HG03520 (cell line): ENCODE data around the gene COTL1.
"Not testable (repeated sequence)": the region's sequence is repeated elsewhere in the genome, so short reads cannot be mapped to it uniquely, and the experiment has no call there.

ENCODE experiments used
- ATAC-seq: cut with Tn5 transposase; IDR thresholded peaks from one replicate; pipeline ENCODE4 v1.9.1; 2021; ENCODE audit warnings: mild to moderate bottlenecking, moderate library complexity; ENCODE audit not compliant: unreplicated experiment

COTL1 gene

DNA sequence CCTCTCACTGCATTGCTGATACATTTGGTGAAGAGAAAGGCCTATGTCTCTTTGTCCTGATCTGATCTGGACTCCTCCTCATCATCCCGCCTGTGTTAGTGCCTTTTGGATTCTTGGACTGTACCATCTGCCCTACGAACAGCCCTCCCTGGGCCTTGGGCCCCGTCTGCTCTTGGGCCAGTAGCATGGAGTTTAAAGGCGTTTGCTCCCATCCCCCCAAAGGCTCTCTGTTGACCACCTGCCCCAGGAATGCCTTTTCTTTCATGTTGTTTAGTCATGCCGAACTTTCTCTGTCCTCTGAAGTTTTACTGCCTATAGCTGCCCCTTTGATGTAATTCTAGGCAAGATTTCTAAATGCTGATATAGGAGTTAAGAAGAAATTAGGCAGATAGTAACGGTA, 82.5 kb downstream of the COTL1 start:
- ATAC-seq, result no peak

DNA sequence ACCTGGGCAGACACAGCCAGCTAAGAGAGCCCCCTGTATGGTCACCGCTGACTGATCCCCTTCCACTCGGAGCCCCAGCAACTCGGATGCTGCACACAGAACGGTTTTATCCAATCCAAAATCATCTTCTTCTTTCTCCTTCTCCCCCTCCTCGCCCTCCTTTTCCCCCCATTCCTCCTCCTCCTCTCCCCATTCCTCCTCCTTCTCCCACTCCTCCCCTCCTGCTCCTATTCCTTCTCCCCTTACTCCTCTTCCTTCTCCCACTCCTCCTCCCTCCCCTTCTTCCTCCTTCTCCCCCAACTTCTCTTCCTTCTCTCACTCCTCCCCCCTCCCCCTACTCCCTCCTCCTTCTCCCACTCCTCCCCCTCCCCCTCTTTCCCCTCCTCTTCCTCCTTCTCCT, 83.1 kb downstream of the COTL1 start:
- ATAC-seq, result no peak

DNA sequence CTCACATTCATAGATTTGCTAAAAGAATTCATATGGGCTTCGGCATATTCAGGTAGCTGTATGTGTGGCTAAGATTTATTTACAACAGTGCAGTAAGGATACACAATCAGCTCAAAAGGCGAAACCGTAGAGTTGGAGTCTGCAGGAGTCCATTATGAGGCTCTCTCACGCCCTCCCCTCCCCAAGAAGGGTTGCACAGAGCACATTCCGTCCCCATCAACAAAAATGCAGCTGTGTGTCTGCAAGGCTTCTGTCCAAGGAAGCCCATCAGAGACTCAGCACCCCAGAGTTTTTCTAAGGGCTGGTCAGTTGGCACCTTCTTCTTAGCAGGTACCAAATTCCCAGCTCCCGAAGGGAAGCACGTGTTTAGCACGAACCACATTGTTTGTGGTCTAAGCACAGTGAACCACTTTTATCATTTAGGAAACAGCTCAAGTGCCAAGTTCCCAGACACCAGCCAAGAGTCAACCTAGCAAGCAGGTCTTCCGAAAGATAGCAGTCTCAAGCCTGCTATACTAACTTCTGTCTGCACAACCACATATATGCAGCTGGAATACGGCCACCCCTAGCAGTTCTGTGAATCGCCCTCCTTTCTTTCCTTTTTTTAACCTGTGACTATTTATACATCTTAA, 84.9 kb downstream of the COTL1 start:
- no peak for ATAC-seq

DNA sequence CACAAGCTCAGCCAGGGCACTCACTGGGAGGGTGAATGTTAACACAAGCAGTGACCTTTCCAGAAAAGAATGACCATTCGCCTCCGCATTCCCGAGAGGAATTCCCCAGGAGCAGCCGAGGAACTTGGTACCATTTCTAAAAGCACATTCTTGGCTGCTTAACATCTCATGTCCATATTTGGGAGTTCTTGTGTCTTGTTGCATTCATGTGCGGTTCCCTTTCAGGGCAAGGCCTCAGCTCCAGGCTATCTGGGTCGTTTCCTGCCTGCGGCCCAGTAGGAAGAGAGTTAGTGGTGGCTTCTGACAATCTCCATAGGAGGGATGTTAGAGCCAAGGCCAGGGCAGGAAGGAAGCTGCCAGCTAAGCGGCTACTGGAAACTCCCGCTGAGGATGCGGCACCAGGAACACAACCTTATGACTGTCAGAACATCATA, 85.6 kb downstream of the COTL1 start:
- ATAC-seq, result no peak

DNA sequence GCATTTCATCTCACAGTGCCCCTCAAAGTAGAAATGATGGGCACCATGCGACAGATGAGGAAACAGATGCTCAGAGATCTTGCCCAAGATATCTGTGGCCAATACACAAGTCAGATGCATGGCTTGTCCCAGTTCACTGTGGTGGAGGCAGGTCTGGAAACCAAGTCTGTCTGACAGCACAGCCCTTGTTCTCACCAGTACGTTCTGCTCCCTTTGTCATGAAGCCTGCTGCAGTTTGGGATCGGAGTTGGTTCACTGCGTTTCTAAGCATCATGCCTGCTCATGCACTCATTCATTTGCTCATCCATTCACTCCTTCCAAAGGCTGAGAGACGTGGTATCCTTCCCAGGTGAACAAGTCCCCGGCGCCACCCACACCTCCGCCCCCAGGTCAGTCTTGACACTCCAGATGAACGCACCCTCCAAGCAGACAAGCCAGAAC, 86.2 kb downstream of the COTL1 start:
- no peak for ATAC-seq

DNA sequence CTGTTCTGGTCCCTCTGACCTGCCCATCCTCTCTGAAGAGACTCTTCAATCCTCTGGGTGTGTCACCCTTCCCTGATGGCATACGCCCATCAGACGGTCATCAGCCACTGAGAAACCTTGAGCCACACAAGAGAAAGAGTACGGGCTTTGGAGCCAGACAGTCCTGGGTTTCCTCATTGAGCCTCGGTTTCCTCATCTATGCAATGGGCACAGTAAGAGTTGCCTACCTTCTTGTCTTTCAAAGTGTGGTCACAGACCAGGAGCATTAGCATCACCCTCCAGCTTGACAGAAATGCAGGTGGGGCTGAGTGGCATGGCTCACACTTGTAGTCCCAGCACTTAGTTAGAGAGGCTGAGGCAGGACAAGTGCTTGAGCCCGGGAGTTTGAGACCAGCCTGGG, 87.3 kb downstream of the COTL1 start:
- no peak for ATAC-seq

DNA sequence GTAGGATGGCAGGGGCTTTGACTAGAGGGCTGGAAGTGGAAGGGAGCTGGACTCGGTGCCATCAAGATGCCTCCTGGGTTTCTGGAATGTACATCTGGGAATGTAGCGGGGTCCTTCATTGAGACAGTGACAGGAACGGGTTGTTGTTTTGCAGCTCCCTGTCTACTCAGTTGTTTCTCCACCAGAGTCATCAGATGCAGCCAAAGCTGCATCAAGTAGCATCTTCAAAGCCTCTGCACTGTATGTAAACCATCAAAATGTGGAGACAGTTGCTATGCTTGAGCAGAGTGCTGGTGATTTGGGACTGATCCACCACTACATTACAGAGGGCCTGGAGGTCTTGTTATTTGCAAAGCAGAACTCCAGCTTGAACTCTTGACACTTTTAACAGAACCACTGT, 88.3 kb downstream of the COTL1 start:
- no peak for ATAC-seq

DNA sequence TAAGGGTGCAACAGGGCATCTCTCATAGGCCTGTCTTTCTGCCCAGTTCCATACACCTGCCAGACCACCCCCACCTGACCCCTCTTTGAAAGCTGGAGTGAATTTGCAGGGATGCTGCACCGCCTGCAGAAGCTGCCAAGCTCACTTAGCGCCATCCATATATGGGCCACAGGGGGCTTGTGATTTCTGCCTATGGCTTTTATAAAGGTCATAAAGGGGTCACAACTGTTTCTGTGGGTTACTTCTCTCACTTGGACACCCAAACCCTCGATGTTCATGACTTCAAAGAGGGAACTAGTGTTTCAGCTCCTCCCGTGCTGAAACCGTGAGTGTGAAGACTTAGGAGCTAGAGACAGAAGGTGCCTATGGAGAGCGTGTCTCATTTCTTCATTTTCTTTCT, 89.6 kb downstream of the COTL1 start:
- no peak for ATAC-seq

DNA sequence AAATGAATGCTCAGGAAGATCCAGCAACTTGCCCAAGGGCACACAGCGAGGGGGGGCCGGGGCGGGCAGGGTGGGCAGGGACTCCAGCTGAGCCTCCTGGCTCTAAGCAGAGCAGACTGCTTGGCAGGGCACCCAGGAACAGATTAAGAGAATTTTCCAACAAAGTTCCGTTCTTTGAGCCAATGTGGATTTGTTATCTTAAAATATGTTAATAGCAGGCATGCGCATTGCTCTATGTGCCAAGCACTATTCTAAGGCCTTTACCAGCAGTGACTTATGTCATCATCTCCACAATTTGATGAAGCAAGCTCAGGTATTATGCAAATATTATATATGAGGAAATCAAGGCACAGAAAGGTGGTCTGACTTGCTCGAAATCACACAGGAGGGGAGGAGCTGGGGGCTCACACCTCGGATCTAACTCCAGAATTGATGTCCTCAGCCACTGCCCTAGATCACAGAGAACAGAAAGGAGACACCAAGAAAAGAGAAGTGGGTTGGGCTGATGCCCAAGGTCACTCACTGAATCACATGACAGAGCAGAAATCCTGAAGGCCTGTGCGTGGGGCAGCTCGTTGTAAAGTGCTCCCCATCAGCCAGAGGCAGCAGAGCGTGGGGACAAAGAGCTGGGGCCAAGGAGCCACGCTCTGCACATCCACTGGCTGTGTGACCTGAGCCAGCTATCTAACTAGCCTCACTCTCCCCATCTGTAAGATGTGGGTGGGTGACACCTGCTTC, 90.2 kb downstream of the COTL1 start:
- no peak for ATAC-seq

DNA sequence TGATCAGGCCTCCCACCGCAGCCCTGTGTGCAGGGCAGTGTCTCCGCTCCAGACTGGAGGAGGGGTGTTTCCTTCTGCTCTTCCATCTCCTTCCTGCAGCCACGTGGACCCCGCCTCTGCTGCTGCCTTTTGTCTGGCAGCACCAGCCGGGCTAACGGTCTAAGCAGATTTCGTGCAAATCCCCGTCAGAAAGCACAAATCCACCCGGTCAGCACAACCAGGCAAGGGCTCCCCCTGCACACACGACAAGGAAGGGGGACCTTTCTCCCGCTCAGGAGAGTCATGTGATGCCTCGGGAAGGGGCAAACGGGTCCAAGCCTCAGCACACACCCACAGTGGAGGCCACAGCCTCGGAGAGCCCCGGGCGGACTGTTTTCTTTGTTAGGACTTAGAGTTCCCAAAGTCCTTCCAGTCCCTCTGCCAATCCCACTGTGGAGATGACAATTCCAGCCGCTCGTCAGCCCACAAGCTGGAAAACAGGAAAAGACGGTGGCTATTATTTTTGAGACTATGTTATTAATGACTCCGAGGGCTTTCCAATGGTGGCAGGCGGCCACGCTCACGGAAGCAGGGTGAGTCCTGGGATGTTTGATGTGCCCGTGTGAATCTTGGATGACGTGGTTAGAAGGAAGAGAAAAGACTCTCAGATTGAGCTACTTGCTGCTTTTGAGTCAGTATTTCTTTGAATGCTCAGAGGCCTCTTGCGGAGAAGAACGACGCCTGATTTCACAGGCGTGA, 90.9 kb downstream of the COTL1 start:
- no peak for ATAC-seq

DNA sequence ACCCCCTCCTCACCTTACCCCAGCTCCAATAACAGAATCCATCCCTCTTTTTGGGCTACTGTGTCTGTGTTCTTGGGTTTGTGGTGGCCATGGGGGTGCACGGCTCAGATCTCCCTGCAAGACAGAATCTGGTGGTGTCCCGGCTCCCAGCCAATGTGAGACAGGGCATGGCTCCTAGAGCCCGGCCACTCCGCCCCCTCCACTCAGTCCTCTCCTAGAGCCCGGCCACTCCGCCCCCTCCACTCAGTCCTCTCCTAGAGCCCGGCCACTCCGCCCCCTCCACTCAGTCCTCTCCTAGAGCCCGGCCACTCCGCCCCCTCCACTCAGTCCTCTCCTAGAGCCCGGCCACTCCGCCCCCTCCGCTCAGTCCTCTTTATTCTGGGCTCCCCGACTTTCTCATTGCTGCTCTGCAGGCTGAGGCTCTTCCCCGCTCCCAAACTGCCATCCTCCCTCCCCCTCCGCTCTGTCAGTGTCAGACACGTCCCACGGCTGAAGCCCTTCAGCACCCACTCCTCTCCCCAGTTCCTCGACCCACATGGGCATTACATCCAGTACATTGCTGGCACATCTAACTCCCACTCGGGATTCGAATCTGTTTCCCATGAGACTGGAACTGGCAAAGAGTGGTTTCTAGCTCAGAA, 92.8 kb downstream of the COTL1 start:
- not testable (repeated sequence) for ATAC-seq

DNA sequence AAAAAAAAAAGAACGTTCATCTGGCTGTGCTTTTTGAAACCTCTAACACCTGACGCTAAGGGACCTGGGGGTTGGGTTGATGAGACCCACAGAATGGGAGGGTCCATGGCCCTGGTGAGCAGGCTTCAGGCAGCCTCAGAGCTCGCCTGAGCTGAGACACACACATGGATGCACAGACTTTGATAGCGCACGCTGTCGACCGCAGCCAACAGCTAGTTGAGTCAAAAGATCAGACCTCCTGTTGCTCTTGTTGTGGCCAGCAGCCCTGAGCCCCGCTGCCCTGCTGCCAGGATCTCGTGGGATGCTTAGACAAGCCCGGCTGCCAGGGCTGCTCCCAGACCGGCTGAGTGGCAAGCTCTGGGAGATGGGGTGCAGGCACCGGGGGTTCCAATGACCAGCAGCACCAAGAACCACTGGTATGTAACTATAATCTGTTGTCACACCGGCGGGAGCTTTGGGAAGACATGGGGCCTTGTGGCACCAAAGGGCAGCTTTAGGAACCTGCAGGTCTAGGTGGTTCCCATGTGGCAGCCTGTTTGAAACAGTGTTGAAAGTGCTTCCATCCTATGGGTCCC, 93.4 kb downstream of the COTL1 start:
- ATAC-seq, result no peak

DNA sequence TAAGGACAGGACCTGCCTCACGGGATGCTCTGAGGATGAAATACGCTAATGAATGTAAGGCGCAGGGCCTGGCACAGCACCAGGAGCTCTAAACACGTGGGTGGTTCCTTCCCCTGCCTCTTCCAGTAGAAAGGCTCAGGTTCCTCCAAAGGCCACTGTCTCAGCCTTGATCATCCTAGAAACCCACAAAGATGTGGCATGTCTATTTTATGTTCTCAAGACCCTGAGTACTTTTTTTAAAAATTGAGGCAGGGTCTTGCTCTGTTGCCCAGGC, 96.4 kb downstream of the COTL1 start:
- no peak for ATAC-seq

DNA sequence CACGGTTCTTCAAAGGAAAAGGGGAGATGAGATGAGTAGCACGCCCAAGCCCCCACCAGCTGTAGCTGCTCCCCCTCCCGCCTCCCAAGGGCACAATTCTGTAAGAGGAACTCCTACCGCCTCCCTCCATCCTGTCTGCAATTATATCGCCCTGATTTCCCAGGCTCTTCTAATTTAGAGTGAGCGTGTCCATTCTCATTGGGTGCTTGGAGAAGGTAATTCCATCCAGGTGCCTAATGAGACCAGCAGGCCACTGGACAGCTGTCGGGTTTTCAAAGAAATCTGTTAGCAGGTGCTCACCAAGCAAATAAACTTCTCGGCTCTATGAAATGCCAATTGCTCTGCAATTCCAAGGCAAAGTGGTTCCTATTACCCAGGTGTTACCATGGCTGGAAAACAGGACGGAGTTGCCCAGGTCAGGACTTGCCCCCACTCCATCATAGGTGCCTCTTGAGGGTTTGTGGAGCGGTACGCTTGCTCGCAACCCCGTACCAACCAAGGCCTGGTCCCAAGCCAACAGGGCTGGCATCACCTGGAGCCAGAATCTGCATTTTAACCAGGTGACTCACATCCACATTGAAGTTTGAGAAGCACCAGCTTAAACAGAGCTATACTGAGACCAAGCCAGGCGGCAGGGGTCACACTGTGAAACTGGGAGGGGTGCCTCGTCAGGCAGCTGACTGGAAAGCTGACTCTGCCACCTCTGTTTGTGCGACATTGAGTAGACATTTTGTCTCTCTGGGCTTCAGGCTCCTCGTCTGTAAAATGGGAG, 97.0 kb downstream of the COTL1 start:
- no peak for ATAC-seq

DNA sequence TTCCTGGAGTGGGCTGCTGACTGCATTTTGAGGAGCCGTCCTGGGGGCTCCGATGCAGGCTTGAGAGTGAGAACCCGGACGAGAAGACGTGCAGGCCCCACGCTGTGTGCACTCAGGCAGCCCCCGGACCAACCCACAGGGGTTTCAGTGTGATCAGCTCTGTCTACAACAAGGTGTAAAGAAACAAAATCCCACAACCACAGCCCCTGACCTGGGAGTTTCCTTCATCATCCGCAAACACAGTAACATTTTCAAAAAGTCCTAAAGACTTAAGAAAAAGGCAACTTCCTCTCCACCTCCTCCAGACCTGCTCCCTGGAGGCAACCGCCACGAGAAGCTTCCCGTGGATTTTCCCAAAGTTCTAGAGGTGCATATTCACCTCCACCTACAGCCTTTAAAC, 98.0 kb downstream of the COTL1 start:
- ATAC-seq, result no peak

DNA sequence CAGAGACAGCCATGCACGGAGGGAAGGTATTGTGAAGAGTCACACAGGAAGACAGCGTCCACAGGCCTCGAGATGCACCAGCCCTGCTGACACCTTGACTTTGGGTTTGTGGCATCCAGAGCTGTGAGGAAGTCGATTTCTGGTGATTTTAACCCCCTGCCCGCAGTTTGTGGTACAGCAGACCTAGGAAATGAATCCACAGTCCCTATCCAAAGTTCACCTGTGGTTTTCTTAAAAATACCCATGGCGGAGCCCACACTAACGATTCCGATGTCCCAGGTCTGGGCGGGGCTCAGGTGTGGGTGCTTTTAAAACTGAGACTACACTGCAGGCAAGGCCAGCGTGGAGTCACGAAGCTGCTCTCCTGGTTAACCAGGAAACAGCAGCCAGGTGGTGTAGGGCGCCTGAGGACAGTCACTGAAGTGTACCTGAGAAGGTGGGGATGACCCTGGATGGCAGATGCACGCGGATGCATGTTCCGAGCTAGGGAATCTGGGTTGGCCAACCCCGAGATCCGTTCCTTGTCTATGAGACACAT, 99.0 kb downstream of the COTL1 start:
- ATAC-seq, result no peak

DNA sequence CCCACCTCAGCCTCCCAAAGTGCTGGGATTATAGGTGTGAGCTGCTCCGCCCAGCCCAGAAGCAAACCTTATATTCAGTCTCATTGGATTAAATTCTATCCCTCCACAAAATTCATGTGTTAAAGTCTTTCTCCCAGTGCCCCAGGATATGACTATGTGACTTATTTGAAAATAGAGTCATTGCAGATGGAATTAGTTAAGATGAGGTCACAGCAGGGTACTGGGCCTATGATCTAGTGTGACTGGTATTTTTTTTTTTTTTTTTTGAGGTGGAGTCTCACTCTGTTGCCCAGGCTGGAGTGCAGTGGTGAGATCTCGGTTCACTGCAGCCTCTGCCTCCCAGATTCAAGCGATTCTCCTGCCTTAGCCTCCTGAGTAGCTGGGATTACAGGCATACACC, 99.7 kb downstream of the COTL1 start:
- not testable (repeated sequence) for ATAC-seq

DNA sequence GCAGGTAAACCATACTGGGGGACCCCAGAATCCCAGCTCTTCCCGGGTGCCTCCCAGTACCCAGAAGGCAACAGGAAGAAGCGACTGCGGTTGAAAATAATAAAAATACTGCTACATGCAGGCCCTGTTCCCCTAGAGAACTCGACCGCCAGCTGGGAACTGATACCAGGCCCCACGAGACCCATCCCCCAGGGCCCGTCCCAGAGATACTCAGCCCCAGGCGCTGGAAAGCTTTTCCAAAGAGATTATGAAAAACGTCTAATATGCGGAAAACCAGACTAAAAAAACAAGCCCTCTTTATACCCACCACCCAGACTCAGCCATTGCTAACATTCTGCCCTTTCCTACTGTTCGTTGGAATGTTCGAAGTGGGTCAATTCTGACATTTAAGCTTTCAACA, 100.5 kb downstream of the COTL1 start:
- ATAC-seq, result no peak
